GM13976 (cell line): ENCODE measurements around the gene LMO3.

Experiments used
- DNase-seq: peaks from one replicate; pipeline ENCODE4 v3.0.0; 2012; ENCODE audit warnings: low spot score
- CTCF ChIP-seq: IDR thresholded peaks from 2 replicates; pipeline ENCODE4 v1.5.1; 2012; ENCODE audit warnings: borderline replicate concordance, mild to moderate bottlenecking; ENCODE audit not compliant: insufficient read depth; ENCODE audit errors: extremely low read depth, missing control alignments, control extremely low read depth
- in situ Hi-C: fragments of 300-500 bp; cut with MboI; formaldehyde crosslinking; loops from one replicate; pipeline ENCODE4 v1.12.0; 2022; ENCODE audit warnings: low sequenced_read_pairs, mixed read lengths, inconsistent platforms; ENCODE audit not compliant: unreplicated experiment

LMO3 gene

GRCh38 chr12:16523284-16523950 is 82.5 kb downstream of the LMO3 start:
- in situ Hi-C loops = no loop called here
- DNase-seq = no peak
- no peak for TF ChIP-seq CTCF

GRCh38 chr12:16520328-16520727 is 85.6 kb downstream of the LMO3 start:
- TF ChIP-seq CTCF = no peak
- no peak for DNase-seq
- in situ Hi-C loops = no loop called here

- in situ Hi-C loops = no loop called here
- TF ChIP-seq CTCF = no peak
- no peak for DNase-seq
These were observed 90.3 kb downstream of the LMO3 start for GRCh38 chr12:16515666-16516065.

GRCh38 chr12:16513231-16513630 is 92.7 kb downstream of the LMO3 start:
- no peak for DNase-seq
- TF ChIP-seq CTCF = no peak
- in situ Hi-C loops = no loop called here

- in situ Hi-C loops = no loop called here
- TF ChIP-seq CTCF = no peak
- no peak for DNase-seq
These were observed 96.6 kb downstream of the LMO3 start for GRCh38 chr12:16509411-16509810.

GRCh38 chr12:16506394-16506793 is 99.6 kb downstream of the LMO3 start:
- DNase-seq = no peak
- in situ Hi-C loops = no loop called here
- TF ChIP-seq CTCF = no peak
